Epithelial cell of proximal tubule (primary cell): ENCODE data around the gene MLXIPL. TPM values are rescaled to one million over a fixed set of nuclear protein-coding genes. Genes with fewer than 3 reads are reported as not detected.
"Not testable (repeated sequence)": the region's sequence is repeated elsewhere in the genome, so short reads cannot be mapped to it uniquely, and the experiment has no call there.

ENCODE experiments used
- DNase-seq: peaks from one replicate; pipeline ENCODE4 v3.0.0-alpha.2; 2011; ENCODE audit warnings: low read depth
- H3K4me3 ChIP-seq: 2 replicates; pipeline ENCODE4 v1.5.1; 2011; ENCODE audit warnings: low read depth, mild to moderate bottlenecking, low read length
- CTCF ChIP-seq: conservative IDR thresholded peaks from 2 replicates; pipeline ENCODE4 v1.5.1; 2012; ENCODE audit warnings: low read depth, mild to moderate bottlenecking, low read length
- total RNA-seq: library from RNA; depleted of rRNA; stranded (reverse); fragments of >200 nt; gene quantifications from 2 replicates; pipeline ENCODE4 v1.2.3, GENCODE V29; 2015

Gene MLXIPL
- total RNA-seq, 1 donor from 2014 or later: not detected

- no peak for DNase-seq
- no peak for TF ChIP-seq CTCF
- H3K4me3 ChIP-seq: no peak overlapping the region
These were observed 2.9 kb downstream of the MLXIPL start for GRCh38 chr7:73621168-73622063.

GRCh38 chr7:73619394-73619793 lies 4.9 kb downstream of the MLXIPL start:
- not testable (repeated sequence) for H3K4me3 ChIP-seq, DNase-seq

- H3K4me3 ChIP-seq: no peak overlapping the region
- no peak for TF ChIP-seq CTCF
- no peak for DNase-seq
These were observed 5.8 kb downstream of the MLXIPL start for GRCh38 chr7:73618538-73618937.

GRCh38 chr7:73617520-73617919 lies 6.8 kb downstream of the MLXIPL start:
- not testable (repeated sequence) for DNase-seq, H3K4me3 ChIP-seq

- peak; percentile 28 for TF ChIP-seq CTCF
- no peak for DNase-seq
These were observed 8.4 kb downstream of the MLXIPL start for GRCh38 chr7:73615886-73616285.

GRCh38 chr7:73614937-73615336 lies 9.4 kb downstream of the MLXIPL start:
- DNase-seq, H3K4me3 ChIP-seq: not testable (repeated sequence)

More at GRCh38 chr7:73615886-73616285, 8.4 kb downstream of the MLXIPL start:
- H3K4me3 ChIP-seq: no peak overlapping the region

- H3K4me3 ChIP-seq: no peak overlapping the region
- TF ChIP-seq CTCF: no peak
- peak; percentile 13 for DNase-seq
These were observed 10.2 kb downstream of the MLXIPL start for GRCh38 chr7:73613954-73614735.

- peak; percentile 56 for DNase-seq
- TF ChIP-seq CTCF: peak; percentile 62
- H3K4me3 ChIP-seq: no peak overlapping the region
These were observed 11.6 kb downstream of the MLXIPL start for GRCh38 chr7:73612598-73613269.
